Neural cell (in vitro differentiated cells): ENCODE measurements around the gene WNT16. TPM values are rescaled to one million over a fixed set of nuclear protein-coding genes. Genes with fewer than 3 reads are reported as not detected.
"Not testable (repeated sequence)": the region's sequence is repeated elsewhere in the genome, so short reads cannot be mapped to it uniquely, and the experiment has no call there.

Experiments used
- H2AFZ ChIP-seq: fragments of 200-600, 300-800 bp; sonication (generic), shearing (Covaris generic); 2 replicates; pipeline ENCODE4 v1.6.0; 2014; ENCODE audit warnings: low read depth, mild to moderate bottlenecking, antibody characterized with exemption, low read length, moderate library complexity
- H3F3A ChIP-seq: fragments of 200-600 bp; shearing (Covaris generic); 2 replicates; pipeline ENCODE4 v1.6.1; 2016; ENCODE audit warnings: mild to moderate bottlenecking, moderate library complexity, mixed read lengths, antibody characterized with exemption, low read length; ENCODE audit not compliant: insufficient read depth, poor library complexity, severe bottlenecking
- H3K27ac ChIP-seq: fragments of 200-600, 300-800 bp; sonication (generic), shearing (Covaris generic); 2 replicates; pipeline ENCODE4 v1.5.1; 2014; ENCODE audit warnings: mild to moderate bottlenecking, low read length, moderate library complexity
- H3K27me3 ChIP-seq: fragments of 300-800, 200-600 bp; sonication (generic), shearing (Covaris generic); 2 replicates; pipeline ENCODE4 v1.6.0; 2014; ENCODE audit warnings: mild to moderate bottlenecking, low read depth, low read length, moderate library complexity; ENCODE audit not compliant: insufficient read depth
- H3K36me3 ChIP-seq: fragments of 300-800, 200-600 bp; sonication (generic), shearing (Covaris generic); 2 replicates; pipeline ENCODE4 v1.5.1; 2014; ENCODE audit warnings: mild to moderate bottlenecking, antibody characterized with exemption, low read length, moderate library complexity; ENCODE audit not compliant: insufficient read depth
- H3K4me2 ChIP-seq: fragments of 300-800, 200-600 bp; sonication (generic), shearing (Covaris generic); 2 replicates; pipeline ENCODE4 v1.6.0; 2014; ENCODE audit warnings: mild to moderate bottlenecking, low read length
- H3K4me3 ChIP-seq: fragments of 300-800, 200-600 bp; sonication (generic), shearing (Covaris generic); 2 replicates; pipeline ENCODE4 v1.5.1; 2014; ENCODE audit warnings: mild to moderate bottlenecking, low read length, moderate library complexity
- H3K79me2 ChIP-seq: fragments of 200-600 bp; shearing (Covaris generic); replicated peaks from 2 replicates; pipeline ENCODE4 v1.6.0; 2014; ENCODE audit warnings: mild to moderate bottlenecking, low read length, moderate library complexity; ENCODE audit not compliant: insufficient read depth
- H3K9ac ChIP-seq: fragments of 300-800, 200-600 bp; sonication (generic), shearing (Covaris generic); 2 replicates; pipeline ENCODE4 v1.6.1; 2016; ENCODE audit warnings: mild to moderate bottlenecking, low read length, mixed read lengths
- H3K9me2 ChIP-seq: fragments of 200-600 bp; shearing (Covaris generic); 2 replicates; pipeline ENCODE4 v1.6.1; 2016; ENCODE audit warnings: mild to moderate bottlenecking, low read length, mixed read lengths; ENCODE audit not compliant: insufficient read depth
- H3K9me3 ChIP-seq: fragments of 200-600, 300-800 bp; sonication (generic), shearing (Covaris generic); 2 replicates; pipeline ENCODE4 v1.6.1; 2016; ENCODE audit warnings: mild to moderate bottlenecking, mixed run types, low read length, moderate library complexity, mixed read lengths
- H4K20me1 ChIP-seq: fragments of 200-600 bp; shearing (Covaris generic); 2 replicates; pipeline ENCODE4 v1.6.1; 2016; ENCODE audit warnings: mild to moderate bottlenecking, mixed run types; ENCODE audit not compliant: insufficient read depth
- CTCF ChIP-seq: fragments of 450-650 bp; IDR thresholded peaks from 2 replicates; pipeline ENCODE4 v1.5.1; 2014; ENCODE audit warnings: antibody characterized with exemption, mild to moderate bottlenecking, moderate library complexity; ENCODE audit not compliant: poor library complexity, severe bottlenecking
- EP300 ChIP-seq: fragments of 450-650 bp; conservative IDR thresholded peaks from 2 replicates; pipeline ENCODE4 v1.6.1; 2014; ENCODE audit warnings: antibody characterized with exemption, mild to moderate bottlenecking, moderate library complexity; ENCODE audit not compliant: poor library complexity, severe bottlenecking
- EZH2 ChIP-seq: fragments of 200-600, 300-800 bp; shearing (Covaris generic), sonication (generic); IDR thresholded peaks from 2 replicates; pipeline ENCODE4 v1.6.1; 2014; ENCODE audit warnings: antibody characterized with exemption, low read length, borderline replicate concordance, mild to moderate bottlenecking; ENCODE audit not compliant: insufficient read depth, poor library complexity, severe bottlenecking
- MXI1 ChIP-seq: fragments of 450-650 bp; conservative IDR thresholded peaks from 2 replicates; pipeline ENCODE4 v1.6.1; 2014; ENCODE audit warnings: antibody characterized with exemption, mild to moderate bottlenecking; ENCODE audit not compliant: poor library complexity, severe bottlenecking
- POLR2AphosphoS5 ChIP-seq: IDR thresholded peaks from 2 replicates; pipeline ENCODE4 v1.6.1; 2012
- RAD21 ChIP-seq: fragments of 450-650 bp; conservative IDR thresholded peaks from 2 replicates; pipeline ENCODE4 v1.6.1; 2014; ENCODE audit warnings: antibody characterized with exemption, mild to moderate bottlenecking, moderate library complexity
- REST ChIP-seq: IDR thresholded peaks from 2 replicates; pipeline ENCODE4 v1.6.1; 2012; ENCODE audit warnings: borderline replicate concordance
- SMC3 ChIP-seq: fragments of 450-650 bp; conservative IDR thresholded peaks from 2 replicates; pipeline ENCODE4 v1.6.1; 2014; ENCODE audit warnings: antibody characterized with exemption, mild to moderate bottlenecking, moderate library complexity; ENCODE audit not compliant: poor library complexity
- TAF1 ChIP-seq: IDR thresholded peaks from 2 replicates; pipeline ENCODE4 v1.6.1; 2012; ENCODE audit warnings: low read depth
- polyA plus RNA-seq: library from polyadenylated mRNA; depleted of rRNA; stranded (reverse); fragments of >200 nt; gene quantifications from 2 replicates; pipeline ENCODE4 v1.2.3, GENCODE V29; 2014

The WNT16 gene
- polyA plus RNA-seq, 1 donor from 2014 or later, result not detected

- no peak overlapping the region for H3K9ac ChIP-seq
- no peaks in the 10 kb centered on the region for H3K27me3 ChIP-seq
- no peaks in the 10 kb centered on the region for H3K9me2 ChIP-seq
- no peaks in the 10 kb centered on the region for H3K79me2 ChIP-seq
- no peaks in the 10 kb centered on the region for H3K36me3 ChIP-seq
- no peak overlapping the region for H3K27ac ChIP-seq
- no peaks in the 10 kb centered on the region for H3K9me3 ChIP-seq
- no peak overlapping the region for H3K4me2 ChIP-seq
- H4K20me1 ChIP-seq, result no peaks in the 10 kb centered on the region
- no peak for TF ChIP-seq EP300
- TF ChIP-seq POLR2AphosphoS5, result no peak
- TF ChIP-seq RAD21, result no peak
- no peak for TF ChIP-seq MXI1
- no peak for TF ChIP-seq SMC3
- TF ChIP-seq REST, result no peak
- H3F3A ChIP-seq, result no peaks in the 10 kb centered on the region
- H2AFZ ChIP-seq, result no peak overlapping the region
- no peak overlapping the region for H3K4me3 ChIP-seq
Observed at GRCh38 chr7:121286742-121287734, 41.8 kb upstream of the WNT16 start.

GRCh38 chr7:121288894-121289293 is 39.9 kb upstream of the WNT16 start:
- H2AFZ ChIP-seq, result no peak overlapping the region
- H3K36me3 ChIP-seq, result no peaks in the 10 kb centered on the region
- H3K27me3 ChIP-seq, result no peaks in the 10 kb centered on the region
- TF ChIP-seq MXI1 (no peak), CTCF (no peak), RAD21 (no peak), EP300 (no peak), TAF1 (no peak), EZH2 (no peak)
- H3K9me2 ChIP-seq, result no peaks in the 10 kb centered on the region
- no peaks in the 10 kb centered on the region for H4K20me1 ChIP-seq
- H3F3A ChIP-seq, result no peaks in the 10 kb centered on the region
- H3K79me2 ChIP-seq, result no peaks in the 10 kb centered on the region
- H3K9me3 ChIP-seq, result no peaks in the 10 kb centered on the region
- H3K4me3 ChIP-seq, result no peak overlapping the region
- no peak overlapping the region for H3K4me2 ChIP-seq
- no peak overlapping the region for H3K27ac ChIP-seq
- no peak overlapping the region for H3K9ac ChIP-seq

- H3F3A ChIP-seq, H4K20me1 ChIP-seq, H2AFZ ChIP-seq, H3K9me2 ChIP-seq, H3K36me3 ChIP-seq, H3K27me3 ChIP-seq, H3K9me3 ChIP-seq, H3K27ac ChIP-seq, H3K79me2 ChIP-seq, H3K4me3 ChIP-seq, H3K4me2 ChIP-seq, H3K9ac ChIP-seq: not testable (repeated sequence)
Observed at GRCh38 chr7:121289930-121290329, 38.9 kb upstream of the WNT16 start.
